ENCODE results near the gene PRRT3. TPM values are rescaled to one million over a fixed set of nuclear protein-coding genes. Genes with fewer than 3 reads are reported as not detected.

The PRRT3 gene
- total and polyA plus RNA-seq, 2 experiments from 2014 or later: 4.3 to 6.9 TPM

DNA sequence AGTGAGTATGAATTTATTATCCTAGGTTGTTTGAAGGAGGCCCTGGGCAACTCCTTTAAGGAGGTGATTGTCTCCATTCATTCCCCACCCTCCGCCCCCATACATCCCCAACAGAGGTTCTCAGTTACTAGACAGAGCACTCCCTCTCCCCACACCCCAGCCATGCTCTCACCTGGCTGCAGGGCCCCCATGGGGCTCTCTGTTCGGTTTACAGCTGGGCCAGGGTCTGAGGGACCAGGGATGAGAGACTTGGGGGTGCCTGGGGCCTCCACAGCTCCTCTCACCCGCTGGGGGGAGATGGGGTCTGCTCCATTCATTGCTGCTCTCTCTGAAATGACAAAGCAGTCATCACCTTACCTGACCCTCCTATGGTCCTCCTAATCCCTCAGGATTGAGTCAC, 3.6 kb downstream of the PRRT3 start (continued):
- TF ChIP-seq NANOG (IDR thresholded peaks at IDR 0.05; ENCODE audit: borderline replicate concordance): no peak
- TF ChIP-seq REST (IDR thresholded peaks at IDR 0.05; ENCODE audit: unreplicated experiment): no peak

DNA sequence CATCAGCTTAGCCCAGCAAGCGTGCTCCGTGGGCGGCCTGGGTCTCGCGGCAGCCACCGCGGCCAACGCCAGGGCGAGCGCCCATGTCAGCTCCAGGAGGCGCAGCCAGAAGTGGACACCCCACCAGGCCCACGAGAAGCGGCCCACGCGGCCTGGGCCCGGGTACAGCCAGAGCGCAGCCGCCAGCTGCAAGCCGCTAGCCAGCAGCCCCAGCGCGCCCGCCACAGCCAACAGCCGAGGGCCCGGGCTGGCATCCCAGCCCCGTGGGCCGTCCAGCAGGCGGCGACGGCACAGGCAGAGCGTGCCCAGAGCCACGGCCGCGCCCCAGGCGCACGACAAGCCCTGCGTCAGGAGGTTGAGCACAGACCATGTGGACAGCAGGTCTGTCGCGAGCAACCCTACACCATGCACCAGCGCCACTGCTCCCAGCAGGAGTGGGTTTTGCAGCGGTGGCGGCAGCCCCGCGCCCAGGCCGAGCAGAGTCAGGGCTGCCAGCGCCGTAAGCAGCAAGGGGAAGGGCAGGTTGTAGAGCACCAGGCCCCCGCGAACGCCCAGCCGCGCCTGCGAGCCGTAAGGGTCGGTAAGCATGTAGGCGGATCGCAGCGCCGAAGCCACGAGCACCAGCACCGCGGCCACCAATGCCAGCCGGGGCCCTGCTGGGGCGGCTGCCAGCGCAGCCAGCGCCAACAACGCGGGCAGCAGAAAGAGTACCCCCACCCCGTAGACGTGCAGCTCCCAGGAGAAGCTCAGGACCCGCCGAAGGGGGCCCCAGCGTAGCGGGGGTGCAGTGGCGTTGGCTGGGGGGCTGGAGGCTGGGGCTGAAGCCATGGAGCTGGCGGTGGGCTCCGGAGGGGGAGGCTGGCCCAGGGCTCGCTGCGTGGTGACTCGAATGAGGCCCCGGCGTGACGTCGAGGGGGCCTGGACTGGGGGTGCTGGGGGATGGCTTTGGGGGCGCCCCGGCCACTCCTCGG, 4.9 kb downstream of the PRRT3 start:
- Histone ChIP-seq H3K79me2 (replicated peaks; ENCODE audit: insufficient read depth) (no peaks in the 10 kb centered on the region), H3K36me3 (ENCODE audit: insufficient read depth) (no peaks in the 10 kb centered on the region), H3K4me2 (peak overlapping the region; percentile 91), H3K27ac (ENCODE audit: low read depth) (no peak overlapping the region), H4K20me1 (replicated peaks; ENCODE audit: insufficient read depth) (no peaks in the 10 kb centered on the region), H3F3A (replicated peaks; ENCODE audit: low read depth) (no peaks in the 10 kb centered on the region; the same call in 1 of the 2 replicates), H3K27me3 (ENCODE audit: insufficient read depth) (no peaks in the 10 kb centered on the region; the same call in 1 of the 2 replicates), H3K4me1 (ENCODE audit: insufficient read depth) (peaks cover 9% of the 10 kb centered on the region), H2AFZ (peak overlapping the region; percentile 81; the same call in 1 of the 2 replicates), H3K9me2 (ENCODE audit: insufficient read depth) (no peaks in the 10 kb centered on the region), H3K4me3 (peak overlapping the region; percentile 66)
- H3K36me3 Mint-ChIP-seq (ENCODE audit: low read depth): peaks cover 8% of the 10 kb centered on the region; the same call in 1 of the 3 replicates
- no peak overlapping the region for H3K27ac Mint-ChIP-seq
- H3K27me3 Mint-ChIP-seq (ENCODE audit: insufficient read depth, low read depth, poor library complexity): peaks cover 19% of the 10 kb centered on the region
- TF ChIP-seq STAT1 (IDR thresholded peaks at IDR 0.05; ENCODE audit: unreplicated experiment): no peak
- TF ChIP-seq POLR2AphosphoS5 (IDR thresholded peaks at IDR 0.05; ENCODE audit: low read depth): peak; percentile 48; the same call in 1 of the 2 replicates
- TF ChIP-seq CREB1 (CRISPR knock-in tag; IDR thresholded peaks at IDR 0.05; ENCODE audit: low read depth): peak; percentile 61
- TF ChIP-seq CTCF (conservative IDR thresholded peaks at IDR 0.05; ENCODE audit: low read depth in 2 of 2): peak; percentile 36 to 68
- DNase-seq (ENCODE audit: low spot score) (peak; percentile 81), ATAC-seq (peak; percentile 72)
- peak overlapping the region; percentile 84 for H3K4me3 Mint-ChIP-seq
- H3K9me3 Mint-ChIP-seq: no peaks in the 10 kb centered on the region; the same call in 2 of the 3 replicates
- peaks cover 9% of the 10 kb centered on the region; the same call in 2 of the 3 replicates for H3K4me1 Mint-ChIP-seq
